PC-9 (cell line): ENCODE data around the gene RPTOR. TPM values are rescaled to one million over a fixed set of nuclear protein-coding genes. Genes with fewer than 3 reads are reported as not detected.

Source experiments
- BruUV-seq: library from RNA; stranded (reverse); fragments of 400-500 nt; replicated peaks from 2 replicates; lab custom pipeline; 2021; lab: Mats Ljungman, UMichigan
- CTCF ChIA-PET: fragments of 300-600 bp; sonication (Branson Sonifier 250); formaldehyde crosslinking; loops from one replicate; lab custom pipeline; 2022; ENCODE audit warnings: antibody characterized with exemption; lab: Charles Lee
- POLR2A ChIA-PET: fragments of 300-600 bp; sonication (Branson Sonifier 250); formaldehyde crosslinking; loops from one replicate; lab custom pipeline; 2022; ENCODE audit warnings: antibody characterized with exemption; ENCODE audit not compliant: unreplicated experiment; lab: Charles Lee
- DNase-seq, 2 experiments: peaks; one replicate each; pipeline versions ENCODE4 v3.0.0 to v3.0.0-alpha.2; 2015 to 2022; ENCODE audit warnings: mixed read lengths in 1 of 2
- H2AFZ ChIP-seq: fragments of 200-600 bp; sonication (generic); 2 replicates; pipeline ENCODE4 v1.8.1; 2017; ENCODE audit warnings: antibody characterized with exemption
- H3F3A ChIP-seq: fragments of 200-600 bp; sonication (generic); 2 replicates; pipeline ENCODE4 v1.8.1; 2017; ENCODE audit warnings: antibody characterized with exemption, mild to moderate bottlenecking, low read depth; ENCODE audit not compliant: insufficient read depth
- H3K27ac ChIP-seq: fragments of 200-600 bp; sonication (generic); 2 replicates; pipeline ENCODE4 v1.6.1; 2016; ENCODE audit warnings: mixed run types
- H3K27me3 ChIP-seq: fragments of 200-600 bp; sonication (generic); 2 replicates; pipeline ENCODE4 v1.6.1; 2016; ENCODE audit warnings: low read depth, mixed run types; ENCODE audit not compliant: insufficient read depth
- H3K36me3 ChIP-seq: fragments of 200-600 bp; sonication (generic); 2 replicates; pipeline ENCODE4 v1.6.1; 2016; ENCODE audit warnings: low read depth, mixed run types
- H3K4me1 ChIP-seq: fragments of 200-600 bp; sonication (generic); replicated peaks from 2 replicates; pipeline ENCODE4 v1.6.1; 2016; ENCODE audit warnings: mixed run types; ENCODE audit not compliant: insufficient read depth
- H3K4me2 ChIP-seq: fragments of 200-600 bp; sonication (generic); 2 replicates; pipeline ENCODE4 v1.6.1; 2017; ENCODE audit warnings: mixed run types
- H3K4me3 ChIP-seq: fragments of 200-600 bp; sonication (generic); 2 replicates; pipeline ENCODE4 v1.6.1; 2016; ENCODE audit warnings: mixed run types
- H3K79me2 ChIP-seq: fragments of 200-600 bp; sonication (generic); 2 replicates; pipeline ENCODE4 v1.6.1; 2017; ENCODE audit warnings: low read depth, mixed run types
- H3K9me2 ChIP-seq: fragments of 200-600 bp; sonication (generic); 2 replicates; pipeline ENCODE4 v1.8.1; 2017; ENCODE audit warnings: mild to moderate bottlenecking; ENCODE audit not compliant: insufficient read depth
- H3K9me3 ChIP-seq: fragments of 200-600 bp; sonication (generic); 2 replicates; pipeline ENCODE4 v1.8.1; 2016; ENCODE audit warnings: low read depth; ENCODE audit not compliant: insufficient read depth
- H4K20me1 ChIP-seq: fragments of 200-600 bp; sonication (generic); 2 replicates; pipeline ENCODE4 v1.8.1; 2017; ENCODE audit not compliant: insufficient read depth
- CTCF ChIP-seq: fragments of 200-600 bp; sonication (generic); conservative IDR thresholded peaks from 2 replicates; pipeline ENCODE4 v1.6.1; 2017; ENCODE audit warnings: mixed run types, antibody characterized with exemption, mild to moderate bottlenecking, moderate library complexity
- EZH2 ChIP-seq: fragments of 200-600 bp; sonication (generic); IDR thresholded peaks from 2 replicates; pipeline ENCODE4 v1.8.0; 2017; ENCODE audit warnings: antibody characterized with exemption, low read depth
- intact Hi-C: fragments of 100-400 bp; cut with micrococcal nuclease; formaldehyde crosslinking; loops from one replicate; pipeline ENCODE4 v1.10.0; 2022; ENCODE audit not compliant: unreplicated experiment
- total RNA-seq: library from RNA; stranded (reverse); gene quantifications from 2 replicates; pipeline ENCODE4 v1.2.3, GENCODE V29; 2021

Gene RPTOR
- total RNA-seq, 1 experiment from 2014 or later = 50.8 TPM

- H3K27me3 ChIP-seq = no peaks in the 10 kb centered on the region
- DNase-seq = no peak
- no peaks in the 10 kb centered on the region; the same call in 1 of the 2 replicates for H3F3A ChIP-seq
- no peaks in the 10 kb centered on the region for H3K36me3 ChIP-seq
- intact Hi-C loops = loop anchor here (1.0 kb wide), 1 partner anchor 106 kb away; no protein-coding TSS in a partner anchor
- H3K4me1 ChIP-seq = peaks cover 16% of the 10 kb centered on the region
- no peaks in the 10 kb centered on the region for H3K9me2 ChIP-seq
- H3K4me3 ChIP-seq = peak overlapping the region; percentile 74
- H4K20me1 ChIP-seq = no peaks in the 10 kb centered on the region
- no peak for TF ChIP-seq EZH2
- no peak; the same call in 1 of the 2 replicates for TF ChIP-seq CTCF
- POLR2A ChIA-PET = interaction anchor here (0.7 kb wide), 1 partner anchor 232 kb away, joined by 5 read pairs; no protein-coding TSS in a partner anchor
- peak overlapping the region; percentile 76 for H3K4me2 ChIP-seq
- no TSS peak for BruUV-seq
- CTCF ChIA-PET = no interaction called here
- H2AFZ ChIP-seq = peak overlapping the region; percentile 83
- H3K79me2 ChIP-seq = no peaks in the 10 kb centered on the region
- H3K27ac ChIP-seq = no peak overlapping the region
- no peaks in the 10 kb centered on the region for H3K9me3 ChIP-seq
Measured at GRCh38 chr17:80990921-80991644, 446.4 kb downstream of the RPTOR start.

GRCh38 chr17:80991645-80992076 is 447.0 kb downstream of the RPTOR start, which contains the start of gene CHMP6:
TSS of gene CHMP6 (plus strand) at chr17:80991841. CDS start at chr17:80991919, 78 bp downstream.
- Histone ChIP-seq H4K20me1 (no peaks in the 10 kb centered on the region), H3K36me3 (no peaks in the 10 kb centered on the region), H3K27ac (no peak within 1 kb of the TSS), H3K9me3 (no peaks in the 10 kb centered on the region), H3K4me1 (peaks cover 16% of the 10 kb centered on the region), H3K27me3 (no peaks in the 10 kb centered on the region), H3F3A (no peaks in the 10 kb centered on the region; the same call in 1 of the 2 replicates), H3K79me2 (no peaks in the 10 kb centered on the region), H3K4me2 (peak within 1 kb of the TSS; percentile 90), H3K4me3 (peak within 1 kb of the TSS; percentile 74), H2AFZ (peak within 1 kb of the TSS; percentile 83), H3K9me2 (no peaks in the 10 kb centered on the region)
- no TSS peak for BruUV-seq
- POLR2A ChIA-PET = interaction anchor here (0.7 kb wide), 2 partner anchors 60 to 232 kb away, joined by 3 to 5 read pairs; no protein-coding TSS in a partner anchor
- TF ChIP-seq CTCF (peak; percentile 35; the same call in 1 of the 2 replicates), EZH2 (no peak)
- CTCF ChIA-PET = no interaction called here
- intact Hi-C loops = loop anchor here (1.0 kb wide), 1 partner anchor 106 kb away; no protein-coding TSS in a partner anchor
- DNase-seq = peak; percentile 37 to 71

- intact Hi-C loops = no loop called here
- Histone ChIP-seq H4K20me1 (no peaks in the 10 kb centered on the region), H3K36me3 (no peaks in the 10 kb centered on the region), H3K9me2 (no peaks in the 10 kb centered on the region), H3K9me3 (no peaks in the 10 kb centered on the region), H3K27ac (no peak overlapping the region), H3K27me3 (no peaks in the 10 kb centered on the region), H3K4me2 (peak overlapping the region; percentile 90), H3F3A (no peaks in the 10 kb centered on the region; the same call in 1 of the 2 replicates), H3K4me1 (peaks cover 16% of the 10 kb centered on the region), H3K79me2 (no peaks in the 10 kb centered on the region), H2AFZ (peak overlapping the region; percentile 83; the same call in 1 of the 2 replicates), H3K4me3 (peak overlapping the region; percentile 74)
- DNase-seq = no peak
- ChIA-PET CTCF (no interaction called here), POLR2A (interaction anchor here (0.7 kb wide), 2 partner anchors 59 to 231 kb away, joined by 3 to 5 read pairs; no protein-coding TSS in a partner anchor)
- no peak for TF ChIP-seq CTCF
- TF ChIP-seq EZH2 = no peak
- BruUV-seq = no TSS peak
Measured at GRCh38 chr17:80992077-80992947, 447.7 kb downstream of the RPTOR start.
